NK-92 (cell line): Measurements from ENCODE around the gene FAM9B.

Source experiments
- DNase-seq: peaks from one replicate; lab custom pipeline; 2025; ENCODE audit not compliant: unreplicated experiment; lab: John Stamatoyannopoulos, UW

The FAM9B gene

GRCh38 chrX:8981723-8982122 lies 52.2 kb downstream of the FAM9B start:
- no peak for DNase-seq

GRCh38 chrX:8980756-8981155 lies 53.2 kb downstream of the FAM9B start:
- DNase-seq: no peak
